CD4-positive, alpha-beta memory T cell (primary cell): ENCODE measurements around the gene CACNG1. TPM values are rescaled to one million over a fixed set of nuclear protein-coding genes. Genes with fewer than 3 reads are reported as not detected.
"Not testable (repeated sequence)": the region's sequence is repeated elsewhere in the genome, so short reads cannot be mapped to it uniquely, and the experiment has no call there.

Experiments
- CTCF ChIA-PET: fragments of 350-600 bp; sonication (Branson Sonifier 250); formaldehyde crosslinking; loops from one replicate; lab custom pipeline; 2021; ENCODE audit warnings: inconsistent platforms; ENCODE audit not compliant: partially characterized antibody; lab: Charles Lee
- POLR2A ChIA-PET: fragments of 350-600 bp; sonication (Branson Sonifier 250); formaldehyde crosslinking; loops from one replicate; lab custom pipeline; 2021; ENCODE audit not compliant: partially characterized antibody; lab: Charles Lee
- DNase-seq, 5 donors: peaks; one replicate each; pipeline versions ENCODE4 v3.0.0 to v3.0.0-alpha.2; 2020 to 2022; ENCODE audit warnings: mixed read lengths in 1 of 5
- H3K27ac ChIP-seq: one replicate; pipeline ENCODE4 v1.7.0; 2013; ENCODE audit warnings: low read depth, low read length
- H3K27me3 ChIP-seq: 2 replicates; pipeline ENCODE4 v1.7.0; 2013; ENCODE audit warnings: mild to moderate bottlenecking, low read length, moderate library complexity; ENCODE audit not compliant: insufficient read depth
- H3K36me3 ChIP-seq: 2 replicates; pipeline ENCODE4 v1.7.0; 2013; ENCODE audit warnings: mild to moderate bottlenecking, low read length, moderate library complexity; ENCODE audit not compliant: insufficient read depth
- H3K4me1 ChIP-seq: 2 replicates; pipeline ENCODE4 v1.7.0; 2013; ENCODE audit warnings: mild to moderate bottlenecking, low read length, moderate library complexity; ENCODE audit not compliant: insufficient read depth
- H3K4me3 ChIP-seq, 2 donors: one replicate each; pipeline ENCODE4 v1.7.0; 2013; ENCODE audit warnings: low read length in 2 of 2, mild to moderate bottlenecking in 1 of 2
- H3K9me3 ChIP-seq, 2 donors: one replicate each; pipeline ENCODE4 v1.7.0; 2013; ENCODE audit warnings: low read length in 2 of 2, control low read depth in 1 of 2; ENCODE audit not compliant: control insufficient read depth in 1 of 2
- H3K27ac Mint-ChIP-seq, 7 donors: one replicate each; pipeline ENCODE4 v1.8.0; 2020 to 2021; ENCODE audit warnings: mixed read lengths in 7 of 7, mild to moderate bottlenecking in 6 of 7, inconsistent platforms in 3 of 7, moderate library complexity in 3 of 7
- H3K27me3 Mint-ChIP-seq, 2 donors: one replicate each; pipeline ENCODE4 v1.8.0; 2020 to 2021; ENCODE audit warnings: mixed read lengths in 2 of 2
- H3K36me3 Mint-ChIP-seq, 2 donors: one replicate each; pipeline ENCODE4 v1.8.0; 2020 to 2021; ENCODE audit warnings: mixed read lengths in 2 of 2, inconsistent platforms in 1 of 2, mild to moderate bottlenecking in 1 of 2
- H3K4me1 Mint-ChIP-seq, 4 donors: one replicate each; pipeline ENCODE4 v1.8.0; 2020 to 2021; ENCODE audit warnings: mixed read lengths in 4 of 4, mild to moderate bottlenecking in 1 of 4
- H3K4me3 Mint-ChIP-seq, 8 donors: one replicate each; pipeline ENCODE4 v1.8.0; 2020 to 2021; ENCODE audit warnings: mixed read lengths in 8 of 8, mild to moderate bottlenecking in 7 of 8, moderate library complexity in 6 of 8, inconsistent platforms in 3 of 8
- H3K9me3 Mint-ChIP-seq, 8 donors: one replicate each; pipeline ENCODE4 v1.8.0; 2020 to 2021; ENCODE audit warnings: mixed read lengths in 8 of 8, mild to moderate bottlenecking in 5 of 8, inconsistent platforms in 3 of 8, moderate library complexity in 1 of 8
- intact Hi-C: fragments of 100-400 bp; cut with micrococcal nuclease; formaldehyde crosslinking; loops from one replicate; pipeline ENCODE4 v1.15.1; 2023
- polyA plus RNA-seq, 2 donors: library from polyadenylated mRNA; unstranded; fragments of 300-500 nt; fragmentation: Illumina TruSeq; gene quantifications; one replicate each; pipeline ENCODE4 v1.2.3, GENCODE V29; 2021
- total RNA-seq, 2 experiments: library from RNA; stranded (reverse); gene quantifications; one replicate each; pipeline ENCODE4 v1.2.3, GENCODE V29; 2021

The CACNG1 gene
- total and polyA plus RNA-seq, 4 experiments from 2014 or later, result not detected

GRCh38 chr17:67038861-67039365, 5.4 kb upstream of the CACNG1 start:
- Histone ChIP-seq H3K27me3 (no peaks in the 10 kb centered on the region), H3K9me3 (no peaks in the 10 kb centered on the region), H3K4me3 (no peak overlapping the region), H3K4me1 (no peaks in the 10 kb centered on the region), H3K27ac (no peak overlapping the region), H3K36me3 (no peaks in the 10 kb centered on the region)
- DNase-seq, result no peak
- POLR2A ChIA-PET, result no interaction called here
- intact Hi-C loops, result no loop called here
- H3K4me1 Mint-ChIP-seq, result peaks cover 0 to 3% (median 0%) of the 10 kb centered on the region in 4 donors
- H3K27ac Mint-ChIP-seq, result no peak overlapping the region
- no peak overlapping the region for H3K4me3 Mint-ChIP-seq
- H3K27me3 Mint-ChIP-seq, result peaks cover 5 to 8% of the 10 kb centered on the region in 2 donors
- CTCF ChIA-PET, result no interaction called here
- H3K36me3 Mint-ChIP-seq, result no peaks in the 10 kb centered on the region
- H3K9me3 Mint-ChIP-seq, result peaks cover 0 to 2% (median 0%) of the 10 kb centered on the region in 8 donors

- intact Hi-C loops, result no loop called here
- Histone ChIP-seq H3K9me3 (no peaks in the 10 kb centered on the region), H3K27me3 (no peaks in the 10 kb centered on the region), H3K27ac (no peak overlapping the region), H3K4me1 (no peaks in the 10 kb centered on the region), H3K4me3 (no peak overlapping the region), H3K36me3 (no peaks in the 10 kb centered on the region)
- Mint-ChIP-seq H3K9me3 (peaks cover 0 to 2% (median 0%) of the 10 kb centered on the region in 8 donors), H3K27me3 (peaks cover 5 to 8% of the 10 kb centered on the region in 2 donors), H3K36me3 (no peaks in the 10 kb centered on the region), H3K27ac (no peak overlapping the region), H3K4me3 (no peak overlapping the region), H3K4me1 (peaks cover 0 to 2% (median 0%) of the 10 kb centered on the region in 4 donors)
- no peak for DNase-seq
- CTCF ChIA-PET, result no interaction called here
- POLR2A ChIA-PET, result no interaction called here
Measured at GRCh38 chr17:67040652-67041051, 3.7 kb upstream of the CACNG1 start.

GRCh38 chr17:67041119-67041518, 3.2 kb upstream of the CACNG1 start:
- H3K4me1 Mint-ChIP-seq, H3K4me3 ChIP-seq, H3K4me3 Mint-ChIP-seq, H3K36me3 Mint-ChIP-seq, H3K9me3 ChIP-seq, CTCF ChIA-PET, intact Hi-C loops, H3K27ac ChIP-seq, H3K27me3 Mint-ChIP-seq, H3K4me1 ChIP-seq, H3K36me3 ChIP-seq, H3K27me3 ChIP-seq, H3K9me3 Mint-ChIP-seq, H3K27ac Mint-ChIP-seq, DNase-seq, POLR2A ChIA-PET: not testable (repeated sequence)

- no peak overlapping the region for H3K4me3 Mint-ChIP-seq
- ChIA-PET POLR2A (no interaction called here), CTCF (no interaction called here)
- peaks cover under 1 to 3% of the 10 kb centered on the region in 2 donors for H3K27me3 Mint-ChIP-seq
- Histone ChIP-seq H3K4me3 (no peak overlapping the region), H3K4me1 (no peaks in the 10 kb centered on the region), H3K27me3 (no peaks in the 10 kb centered on the region), H3K36me3 (no peaks in the 10 kb centered on the region), H3K27ac (no peak overlapping the region), H3K9me3 (no peaks in the 10 kb centered on the region)
- H3K4me1 Mint-ChIP-seq, result no peaks in the 10 kb centered on the region
- no peak overlapping the region for H3K27ac Mint-ChIP-seq
- H3K9me3 Mint-ChIP-seq, result peaks cover 0 to 2% (median 0%) of the 10 kb centered on the region in 8 donors
- no peaks in the 10 kb centered on the region for H3K36me3 Mint-ChIP-seq
- DNase-seq, result no peak
- intact Hi-C loops, result no loop called here
Measured at GRCh38 chr17:67041531-67041930, 2.8 kb upstream of the CACNG1 start.

GRCh38 chr17:67041941-67042899, 2.1 kb upstream of the CACNG1 start:
- H3K27me3 ChIP-seq, result no peaks in the 10 kb centered on the region
- no peaks in the 10 kb centered on the region for H3K4me1 Mint-ChIP-seq
- H3K9me3 Mint-ChIP-seq, result peaks cover 0 to 7% (median 3%) of the 10 kb centered on the region in 8 donors
- H3K36me3 Mint-ChIP-seq, result no peaks in the 10 kb centered on the region
- H3K4me3 Mint-ChIP-seq, result no peak overlapping the region
- H3K27ac Mint-ChIP-seq, result no peak overlapping the region
- no peak overlapping the region for H3K27ac ChIP-seq
- intact Hi-C loops, result no loop called here
- no peak for DNase-seq
- ChIA-PET CTCF (no interaction called here), POLR2A (no interaction called here)
- H3K4me3 ChIP-seq, result no peak overlapping the region
- peaks cover 0 to 2% of the 10 kb centered on the region in 2 donors for H3K27me3 Mint-ChIP-seq
- H3K36me3 ChIP-seq, result no peaks in the 10 kb centered on the region
- no peaks in the 10 kb centered on the region for H3K9me3 ChIP-seq
- no peaks in the 10 kb centered on the region for H3K4me1 ChIP-seq

- Histone ChIP-seq H3K36me3 (no peaks in the 10 kb centered on the region), H3K27ac (no peak overlapping the region), H3K9me3 (peaks cover 0 to under 1% of the 10 kb centered on the region in 2 donors), H3K27me3 (no peaks in the 10 kb centered on the region), H3K4me1 (no peaks in the 10 kb centered on the region), H3K4me3 (no peak overlapping the region)
- H3K27ac Mint-ChIP-seq, result no peak overlapping the region
- no peak for DNase-seq
- no peaks in the 10 kb centered on the region for H3K36me3 Mint-ChIP-seq
- no peak overlapping the region for H3K4me3 Mint-ChIP-seq
- POLR2A ChIA-PET, result no interaction called here
- intact Hi-C loops, result no loop called here
- CTCF ChIA-PET, result no interaction called here
- peaks cover 0 to 2% of the 10 kb centered on the region in 2 donors for H3K27me3 Mint-ChIP-seq
- peaks cover 0 to 18% (median 13%) of the 10 kb centered on the region in 8 donors for H3K9me3 Mint-ChIP-seq
- H3K4me1 Mint-ChIP-seq, result no peaks in the 10 kb centered on the region
Measured at GRCh38 chr17:67043283-67043682, 1.1 kb upstream of the CACNG1 start.

GRCh38 chr17:67044940-67045339, 586 bp downstream of the CACNG1 start:
- Histone ChIP-seq H3K27me3 (no peaks in the 10 kb centered on the region), H3K36me3 (no peaks in the 10 kb centered on the region), H3K4me1 (no peaks in the 10 kb centered on the region), H3K4me3 (no peak overlapping the region), H3K9me3 (peaks cover 0 to 17% of the 10 kb centered on the region in 2 donors), H3K27ac (no peak overlapping the region)
- DNase-seq, result no peak
- peaks cover 4 to 6% of the 10 kb centered on the region in 2 donors for H3K36me3 Mint-ChIP-seq
- no peak overlapping the region for H3K27ac Mint-ChIP-seq
- ChIA-PET POLR2A (no interaction called here), CTCF (no interaction called here)
- H3K4me3 Mint-ChIP-seq, result no peak overlapping the region
- peaks cover 2 to 32% (median 26%) of the 10 kb centered on the region in 8 donors for H3K9me3 Mint-ChIP-seq
- H3K27me3 Mint-ChIP-seq, result no peaks in the 10 kb centered on the region
- H3K4me1 Mint-ChIP-seq, result no peaks in the 10 kb centered on the region
- intact Hi-C loops, result no loop called here
